Kidney (tissue), 14 donors: Measurements from ENCODE around the gene GIT1. TPM values are rescaled to one million over a fixed set of nuclear protein-coding genes. Genes with fewer than 3 reads are reported as not detected.

ENCODE experiments used
- DNase-seq, 5 donors: peaks; one replicate each; pipeline ENCODE4 v3.0.0-alpha.2; 2013 to 2020
- FAIRE-seq: peaks from 2 replicates; lab custom pipeline; 2012; peaks lifted over from hg19 to GRCh38; lab: Jason Lieb, UNC
- H3K27ac ChIP-seq, 2 donors: one replicate each; pipeline ENCODE4 v1.7.0; 2013; ENCODE audit warnings: low read depth in 2 of 2, low read length in 2 of 2, inconsistent platforms in 1 of 2
- H3K27me3 ChIP-seq: one replicate; pipeline ENCODE4 v1.7.1; 2013; ENCODE audit warnings: low read length, inconsistent platforms; ENCODE audit not compliant: control insufficient read depth, insufficient read depth
- H3K36me3 ChIP-seq, 3 donors: one replicate each; pipeline versions ENCODE4 v1.7.0 to v1.7.1; 2013; ENCODE audit warnings: low read length in 3 of 3, control low read depth in 1 of 3, inconsistent platforms in 1 of 3; ENCODE audit not compliant: insufficient read depth in 3 of 3, control insufficient read depth in 2 of 3
- H3K4me1 ChIP-seq, 3 donors: one replicate each; pipeline versions ENCODE4 v1.7.0 to v1.7.1; 2013; ENCODE audit warnings: low read length in 3 of 3, inconsistent platforms in 1 of 3, low read depth in 1 of 3; ENCODE audit not compliant: control insufficient read depth in 2 of 3, insufficient read depth in 2 of 3
- H3K4me3 ChIP-seq, 3 donors: one replicate each; pipeline versions ENCODE4 v1.7.0 to v1.8.1; 2013; ENCODE audit warnings: low read length in 3 of 3, control low read depth in 1 of 3, inconsistent platforms in 1 of 3
- H3K9ac ChIP-seq, 3 donors: one replicate each; pipeline versions ENCODE4 v1.7.0 to v1.7.1; 2013; ENCODE audit warnings: low read length in 3 of 3, control low read depth in 1 of 3, inconsistent platforms in 1 of 3
- H3K9me3 ChIP-seq, 3 donors: one replicate each; pipeline versions ENCODE4 v1.7.0 to v1.7.1; 2013; ENCODE audit warnings: low read length in 3 of 3, control low read depth in 1 of 3, inconsistent platforms in 1 of 3; ENCODE audit not compliant: control insufficient read depth in 2 of 3, insufficient read depth in 1 of 3
- CTCF ChIP-seq: IDR thresholded peaks from 3 replicates; pipeline ENCODE4 v1.5.1; 2012; ENCODE audit warnings: mild to moderate bottlenecking, moderate library complexity, borderline replicate concordance; ENCODE audit not compliant: insufficient read depth; ENCODE audit errors: extremely low read depth
- intact Hi-C: fragments of 100-400 bp; cut with DNase I; formaldehyde crosslinking; loops from one replicate; pipeline ENCODE4 v1.11.1; 2022
- polyA plus RNA-seq: library from polyadenylated mRNA; stranded (reverse); fragments of 350-450 nt; fragmentation: Illumina TruSeq; extraction: RNeasy Lipid Tissue Mini Kit (QIAGEN cat#74804); gene quantifications from one replicate; pipeline ENCODE4 v1.2.3, GENCODE V29; 2014; ENCODE audit warnings: low read depth, low replicate concordance; ENCODE audit not compliant: insufficient read depth
- total RNA-seq: library from RNA; stranded (reverse); fragmentation: NEBNext Ultra II Directional; extraction: Animal tissue kit (Norgen Biotek cat#: 25700); gene quantifications from one replicate; pipeline ENCODE4 v1.2.1, GENCODE V29; 2021
- donor health status: control.
- donor health status: control.
- donor health status: control.
- donor health status: control.
- donor health status: control.
- donor health status: DM: yes; HTN: yes; CAD: no.
- donor health status: Normal renal cell carcinoma (clear cell type).

Gene GIT1
- total and polyA plus RNA-seq, 2 donors from 2014 or later, result 21.4 to 41.9 TPM

- Histone ChIP-seq H3K9me3 (no peaks in the 10 kb centered on the region), H3K4me1 (peaks cover 0 to 33% (median 16%) of the 10 kb centered on the region in 3 donors), H3K36me3 (peaks cover 0 to 6% (median under 1%) of the 10 kb centered on the region in 3 donors), H3K9ac (no peak overlapping the region), H3K4me3 (peak overlapping the region in 1 of 3 donors; percentile 60), H3K27me3 (no peaks in the 10 kb centered on the region), H3K27ac (peak overlapping the region; percentile 57 to 81)
- FAIRE-seq (no peak), DNase-seq (peak in 1 of 5 donors; percentile 47)
- intact Hi-C loops, result no loop called here
- TF ChIP-seq CTCF, result no peak
Measured at GRCh38 chr17:29584452-29585079, 4.9 kb downstream of the GIT1 start.

GRCh38 chr17:29583324-29584248, 5.9 kb downstream of the GIT1 start:
- peaks cover 0 to 6% (median 5%) of the 10 kb centered on the region in 3 donors for H3K36me3 ChIP-seq
- H3K4me3 ChIP-seq, result no peak overlapping the region
- DNase-seq (peak in 1 of 5 donors; percentile 44), FAIRE-seq (no peak)
- no peak for TF ChIP-seq CTCF
- no peak overlapping the region for H3K27ac ChIP-seq
- no peaks in the 10 kb centered on the region for H3K9me3 ChIP-seq
- H3K27me3 ChIP-seq, result no peaks in the 10 kb centered on the region
- intact Hi-C loops, result no loop called here
- H3K4me1 ChIP-seq, result peaks cover 0 to 31% (median 16%) of the 10 kb centered on the region in 3 donors
- no peak overlapping the region for H3K9ac ChIP-seq

- Histone ChIP-seq H3K27ac (no peak overlapping the region), H3K27me3 (no peaks in the 10 kb centered on the region), H3K36me3 (peaks cover 0 to 12% (median 8%) of the 10 kb centered on the region in 3 donors), H3K9me3 (no peaks in the 10 kb centered on the region), H3K9ac (no peak overlapping the region), H3K4me1 (peaks cover 0 to 23% (median 8%) of the 10 kb centered on the region in 3 donors), H3K4me3 (no peak overlapping the region)
- TF ChIP-seq CTCF, result no peak
- no peak for FAIRE-seq
- intact Hi-C loops, result no loop called here
- DNase-seq, result peak in 1 of 5 donors; percentile 33
Measured at GRCh38 chr17:29582772-29583171, 6.7 kb downstream of the GIT1 start.
